ENCODE measurements around the gene KMT2E.
A peak's percentile ranks its signal among the peaks of the same experiment; 100 is the strongest.
"Not testable (repeated sequence)": the region's sequence is repeated elsewhere in the genome, so short reads cannot be mapped to it uniquely, and the experiment has no call there.

KMT2E gene, protein sequence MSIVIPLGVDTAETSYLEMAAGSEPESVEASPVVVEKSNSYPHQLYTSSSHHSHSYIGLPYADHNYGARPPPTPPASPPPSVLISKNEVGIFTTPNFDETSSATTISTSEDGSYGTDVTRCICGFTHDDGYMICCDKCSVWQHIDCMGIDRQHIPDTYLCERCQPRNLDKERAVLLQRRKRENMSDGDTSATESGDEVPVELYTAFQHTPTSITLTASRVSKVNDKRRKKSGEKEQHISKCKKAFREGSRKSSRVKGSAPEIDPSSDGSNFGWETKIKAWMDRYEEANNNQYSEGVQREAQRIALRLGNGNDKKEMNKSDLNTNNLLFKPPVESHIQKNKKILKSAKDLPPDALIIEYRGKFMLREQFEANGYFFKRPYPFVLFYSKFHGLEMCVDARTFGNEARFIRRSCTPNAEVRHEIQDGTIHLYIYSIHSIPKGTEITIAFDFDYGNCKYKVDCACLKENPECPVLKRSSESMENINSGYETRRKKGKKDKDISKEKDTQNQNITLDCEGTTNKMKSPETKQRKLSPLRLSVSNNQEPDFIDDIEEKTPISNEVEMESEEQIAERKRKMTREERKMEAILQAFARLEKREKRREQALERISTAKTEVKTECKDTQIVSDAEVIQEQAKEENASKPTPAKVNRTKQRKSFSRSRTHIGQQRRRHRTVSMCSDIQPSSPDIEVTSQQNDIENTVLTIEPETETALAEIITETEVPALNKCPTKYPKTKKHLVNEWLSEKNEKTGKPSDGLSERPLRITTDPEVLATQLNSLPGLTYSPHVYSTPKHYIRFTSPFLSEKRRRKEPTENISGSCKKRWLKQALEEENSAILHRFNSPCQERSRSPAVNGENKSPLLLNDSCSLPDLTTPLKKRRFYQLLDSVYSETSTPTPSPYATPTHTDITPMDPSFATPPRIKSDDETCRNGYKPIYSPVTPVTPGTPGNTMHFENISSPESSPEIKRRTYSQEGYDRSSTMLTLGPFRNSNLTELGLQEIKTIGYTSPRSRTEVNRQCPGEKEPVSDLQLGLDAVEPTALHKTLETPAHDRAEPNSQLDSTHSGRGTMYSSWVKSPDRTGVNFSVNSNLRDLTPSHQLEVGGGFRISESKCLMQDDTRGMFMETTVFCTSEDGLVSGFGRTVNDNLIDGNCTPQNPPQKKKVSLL (N-terminal part only)

DNA sequence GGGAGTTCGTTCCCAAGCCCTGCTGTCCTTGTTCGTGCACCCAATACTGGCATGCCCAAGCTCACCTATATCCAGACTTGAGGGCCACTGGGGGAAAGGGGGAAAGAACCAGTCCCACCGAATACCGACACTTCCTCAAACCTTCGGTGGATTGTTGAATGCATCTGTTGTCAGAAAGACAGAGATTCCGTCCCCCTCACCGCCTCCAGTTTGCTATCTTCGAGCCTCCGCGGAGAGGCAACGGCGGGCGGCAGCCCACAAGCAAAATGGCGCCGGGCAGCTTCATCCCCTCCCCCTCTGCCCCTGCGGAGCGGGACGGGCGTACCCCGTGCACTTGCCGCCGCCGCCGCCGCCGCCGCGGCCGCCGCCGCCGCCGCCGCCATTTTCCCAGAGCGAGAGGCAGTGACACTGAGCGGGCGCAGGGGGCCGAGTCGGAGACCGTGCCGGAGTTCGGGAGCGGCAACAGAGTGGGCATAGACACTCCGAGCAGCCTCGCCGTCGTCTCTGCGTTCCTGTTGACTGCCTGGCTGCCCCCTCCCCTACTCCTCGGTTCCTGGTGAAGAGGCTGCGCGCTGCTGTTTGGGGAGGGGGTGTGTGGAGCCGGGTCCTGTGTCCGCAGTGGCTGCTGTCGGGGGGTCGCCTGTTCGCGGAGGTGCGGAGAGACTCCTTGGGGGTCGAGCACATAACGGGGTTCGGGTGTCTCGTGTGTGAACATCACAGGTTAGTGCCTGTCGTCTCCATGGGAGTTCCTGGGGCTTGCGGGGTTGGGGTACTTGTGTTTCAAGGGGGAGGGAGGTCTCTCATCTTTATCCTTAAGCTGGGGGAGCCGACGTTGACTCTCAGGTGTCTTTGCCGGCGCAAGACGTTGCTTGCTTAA is at the start of gene KMT2E:
Gene KMT2E (plus strand): TSS at position 390 of the 877 bp plus-strand sequence. CDS start 26,748 bp downstream, outside the sequence.
- peak; percentile 90 for DNase-seq (ENCODE audit: low spot score)

DNA sequence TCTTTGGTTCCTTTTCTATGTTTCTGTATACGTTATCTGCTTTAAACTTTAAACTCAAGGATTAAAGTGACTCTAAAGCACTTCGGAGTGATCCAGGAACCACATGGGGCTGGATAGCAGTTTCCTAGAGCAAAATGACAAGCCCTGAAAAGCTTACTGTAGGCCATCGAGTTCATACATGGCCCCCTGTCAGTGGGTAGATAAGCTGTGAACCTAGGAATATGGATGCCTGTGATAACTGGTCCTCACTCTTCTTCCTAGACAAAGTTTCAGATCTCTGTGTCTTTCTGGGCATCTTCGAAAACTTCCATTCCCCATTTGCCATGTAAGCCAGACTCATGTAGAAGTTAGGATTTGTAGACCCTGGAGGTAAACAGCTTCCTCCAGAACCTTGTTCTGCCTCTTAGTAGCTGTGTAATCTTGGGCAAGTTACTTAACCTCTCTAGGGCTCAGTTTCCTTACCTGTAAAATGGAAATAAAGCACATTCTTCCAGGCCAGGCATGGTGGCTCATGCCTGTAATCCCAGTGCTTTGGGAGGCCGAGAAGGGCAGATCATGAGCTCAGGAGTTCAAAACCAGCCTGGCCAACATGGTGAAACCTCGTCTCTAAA is 49.3 kb upstream of the KMT2E start:
- no peak for DNase-seq (ENCODE audit: low spot score)

DNA sequence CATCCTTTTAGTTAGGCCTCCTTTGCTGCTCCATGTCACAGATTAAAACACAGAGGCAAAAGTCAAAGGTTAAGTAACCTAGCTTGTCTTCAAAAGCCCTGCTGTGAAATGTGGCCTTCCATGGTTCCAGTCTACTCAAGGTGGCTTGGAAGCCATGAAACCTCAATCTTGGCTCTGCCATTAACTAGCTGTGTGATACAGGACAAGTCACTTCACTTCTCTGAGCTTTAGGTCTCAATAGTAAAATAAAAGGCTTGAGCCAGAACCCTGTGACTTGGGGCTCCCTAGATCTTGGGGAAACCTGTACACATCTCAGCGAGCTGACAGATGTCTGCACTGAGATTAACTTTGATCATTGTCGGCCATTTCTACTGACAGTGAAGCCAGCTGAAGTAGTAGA is 48.0 kb upstream of the KMT2E start:
- no peak for DNase-seq (ENCODE audit: low spot score)

DNA sequence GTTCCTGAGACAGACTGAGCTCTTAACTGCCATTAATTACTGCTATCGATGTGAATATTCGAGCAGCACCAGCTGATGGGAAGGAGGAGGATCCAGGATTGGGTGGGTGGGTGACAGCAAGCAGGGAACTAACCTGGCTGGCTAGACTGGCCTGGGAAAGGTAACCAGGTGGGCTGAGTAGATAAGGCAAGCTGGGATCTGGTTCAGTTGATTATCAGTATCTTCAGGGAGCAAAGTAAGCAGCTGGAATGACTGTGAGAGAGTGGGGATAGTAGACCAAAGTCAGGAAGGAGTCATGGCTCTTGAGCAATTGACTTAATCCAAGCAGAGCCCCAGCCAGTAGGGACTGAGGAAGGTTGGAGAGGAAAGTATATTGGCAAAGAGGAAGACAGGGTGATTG is 46.9 kb upstream of the KMT2E start:
- DNase-seq (ENCODE audit: low spot score), result no peak

DNA sequence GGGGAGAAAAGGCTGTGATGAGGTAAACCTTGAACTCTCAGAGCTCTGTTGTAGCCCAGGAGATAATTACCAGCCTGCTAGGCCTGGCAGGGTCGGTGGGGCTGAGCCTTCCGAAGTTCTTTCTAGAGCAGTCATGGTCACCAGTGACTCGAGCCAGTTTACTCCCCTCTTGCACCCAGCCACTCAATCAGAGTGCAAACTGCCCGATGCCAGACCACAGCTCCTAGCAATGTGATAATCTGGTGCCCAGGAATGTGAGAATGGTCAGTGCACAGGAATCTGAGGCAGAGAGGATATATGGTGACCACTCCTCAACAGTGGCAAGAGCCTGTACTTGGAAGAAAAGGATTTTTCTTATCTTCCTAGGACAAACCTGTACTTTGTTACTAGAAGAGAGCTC is 46.4 kb upstream of the KMT2E start:
- no peak for DNase-seq (ENCODE audit: low spot score)

DNA sequence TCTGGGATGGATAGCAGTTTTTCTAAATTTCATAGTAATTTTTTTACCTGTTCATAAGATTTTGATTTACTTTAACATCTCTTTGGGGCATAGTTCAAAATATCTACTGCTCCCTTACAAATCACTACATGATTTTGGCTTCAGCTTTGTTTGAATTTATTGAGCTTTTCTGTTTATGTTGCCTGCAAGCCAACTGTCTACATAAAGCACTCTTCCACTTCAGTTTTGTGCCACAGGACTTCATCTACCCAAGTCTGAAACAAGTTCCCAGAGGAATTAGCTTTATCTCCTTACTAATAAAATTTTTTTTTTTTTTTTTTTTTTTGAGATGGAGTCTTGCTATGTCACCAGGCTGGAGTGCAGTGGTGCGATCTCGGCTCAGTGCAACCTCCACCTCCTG is 45.4 kb upstream of the KMT2E start:
- DNase-seq (ENCODE audit: low spot score), result no peak

DNA sequence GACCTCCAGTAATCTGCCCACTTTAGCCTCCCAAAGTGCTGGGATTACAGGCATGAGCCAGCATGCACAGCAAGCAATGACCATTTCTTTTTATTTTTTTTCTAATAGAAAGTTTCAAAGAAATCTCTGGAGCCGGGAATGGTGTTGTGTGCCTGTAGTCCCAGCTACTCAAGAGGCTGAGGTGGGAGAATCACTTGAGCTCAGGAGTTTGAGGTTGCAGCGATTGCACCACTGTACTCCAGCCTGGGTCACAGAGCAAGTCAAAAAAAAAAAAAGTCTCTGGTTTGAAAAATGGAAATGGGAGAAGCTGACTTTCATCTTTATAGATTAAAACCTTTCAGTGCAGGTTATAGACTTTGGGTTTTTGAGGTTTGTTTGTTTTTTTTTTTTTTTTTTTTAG is 44.8 kb upstream of the KMT2E start:
- no peak for DNase-seq (ENCODE audit: low spot score)

DNA sequence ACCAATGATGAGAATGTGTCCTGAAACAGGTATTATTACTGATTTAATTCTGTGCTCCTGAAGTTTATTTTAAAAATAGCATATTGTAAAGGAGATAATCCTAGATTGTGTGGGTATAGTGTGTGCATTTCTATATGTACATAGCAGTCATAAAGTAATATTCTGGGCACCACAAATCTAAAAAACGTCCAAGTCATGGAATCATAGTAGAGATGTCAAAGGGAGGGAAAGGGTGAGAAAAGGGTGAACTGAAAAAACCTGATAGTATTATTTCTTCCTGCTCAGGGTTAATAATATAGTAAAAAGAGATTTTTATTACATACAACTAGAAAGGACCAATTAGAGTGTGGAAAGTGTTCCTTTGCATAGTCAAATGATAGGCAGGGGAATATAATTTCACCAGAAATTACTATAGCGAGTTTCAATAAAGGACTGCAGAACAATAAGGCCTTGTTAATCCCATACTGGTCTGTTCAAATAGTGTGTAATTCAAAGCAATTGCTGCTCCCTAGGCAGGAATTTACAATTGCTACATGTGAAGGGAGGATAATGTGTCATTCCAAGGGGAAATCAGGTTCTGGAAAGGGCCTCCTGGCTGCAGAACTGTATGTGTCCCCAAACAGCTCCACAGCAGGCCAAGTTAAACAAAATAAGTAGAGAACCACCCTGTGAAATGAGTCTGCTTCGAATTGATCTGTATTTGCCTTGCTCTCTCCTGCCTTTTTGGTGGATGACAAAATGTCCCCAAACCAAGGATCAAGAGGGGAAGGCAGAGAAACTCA is 42.5 kb upstream of the KMT2E start:
- DNase-seq (ENCODE audit: low spot score), result no peak

DNA sequence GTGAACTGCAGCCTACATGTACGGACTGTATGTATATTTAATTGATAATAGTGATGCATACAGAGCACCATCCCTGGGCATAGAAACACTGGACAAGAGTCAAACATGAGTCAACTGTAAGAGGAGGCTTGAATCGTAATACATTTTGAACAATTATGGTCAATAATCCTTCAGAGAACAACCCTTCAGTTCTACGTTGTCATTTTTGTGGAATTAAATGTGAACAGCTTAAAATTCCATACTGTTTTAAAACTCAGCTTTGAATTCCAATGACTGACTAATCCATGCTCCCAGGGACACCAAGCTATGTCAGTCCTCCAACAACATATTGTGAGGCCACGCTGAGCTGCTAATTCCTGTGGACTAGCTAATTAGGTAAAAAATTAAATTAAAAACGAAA is 41.5 kb upstream of the KMT2E start:
- no peak for DNase-seq (ENCODE audit: low spot score)

DNA sequence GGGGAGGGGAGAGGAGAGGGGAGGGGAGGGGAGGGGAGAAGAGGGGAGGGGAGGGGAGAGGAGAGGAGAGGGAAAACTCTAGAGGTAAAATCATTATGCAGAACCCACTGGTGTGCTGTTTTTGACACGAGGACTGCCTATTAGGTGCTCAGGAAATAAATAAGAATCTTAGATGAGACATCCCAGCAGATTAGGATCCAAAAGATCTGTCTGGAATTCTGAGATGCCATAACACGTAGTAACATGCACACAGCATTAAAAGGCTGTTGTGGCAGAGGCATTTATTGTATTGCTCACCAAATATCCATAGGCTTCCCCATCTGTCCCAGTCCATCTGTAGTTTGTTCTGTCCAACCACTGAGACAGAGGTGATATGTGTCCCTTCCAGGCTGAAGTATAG is 40.8 kb upstream of the KMT2E start:
- no peak for DNase-seq (ENCODE audit: low spot score)

DNA sequence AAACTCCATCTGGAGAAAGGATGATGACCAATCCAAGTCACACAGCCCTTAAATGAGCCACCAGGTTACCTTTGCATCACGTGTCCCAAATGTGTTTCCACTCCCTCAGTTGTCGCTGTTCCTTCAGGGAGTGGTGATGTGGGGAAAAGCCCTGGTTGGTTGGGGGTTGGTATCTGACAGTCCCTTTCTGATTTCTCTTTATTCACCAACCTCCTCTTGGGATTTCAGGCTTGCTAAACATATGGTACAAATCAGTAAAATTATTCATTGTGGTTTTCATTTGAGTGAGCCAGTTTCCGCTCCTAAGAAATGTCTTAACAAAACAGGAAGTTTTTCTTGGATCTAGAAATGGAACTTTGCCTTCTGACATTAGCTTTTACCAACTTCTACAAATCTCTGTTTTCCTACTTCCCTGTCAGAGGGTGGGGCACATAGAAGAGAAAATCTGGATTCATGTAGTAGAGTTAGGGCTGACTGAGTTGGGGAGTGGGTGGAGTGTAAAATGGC is 40.0 kb upstream of the KMT2E start:
- no peak for DNase-seq (ENCODE audit: low spot score)

DNA sequence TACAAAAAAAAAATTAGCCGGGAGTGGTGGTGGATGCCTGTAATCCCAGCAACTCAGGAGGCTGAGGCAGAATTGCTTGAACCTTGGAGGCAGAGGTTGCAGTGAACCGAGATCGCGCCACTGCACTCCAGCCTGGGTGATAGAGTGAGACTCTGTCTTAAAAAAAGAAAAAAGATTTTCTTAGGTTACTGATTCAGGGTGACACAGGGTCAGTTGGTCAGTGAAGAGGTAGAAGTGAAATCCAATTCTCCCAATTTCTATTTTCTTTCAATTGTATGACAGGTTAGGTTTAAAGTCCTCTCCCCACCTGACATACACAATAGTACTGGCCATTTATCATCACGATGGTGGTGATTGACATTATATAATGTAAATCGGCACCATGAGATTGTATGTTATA is 38.5 kb upstream of the KMT2E start:
- not testable (repeated sequence) for DNase-seq (ENCODE audit: low spot score)

DNA sequence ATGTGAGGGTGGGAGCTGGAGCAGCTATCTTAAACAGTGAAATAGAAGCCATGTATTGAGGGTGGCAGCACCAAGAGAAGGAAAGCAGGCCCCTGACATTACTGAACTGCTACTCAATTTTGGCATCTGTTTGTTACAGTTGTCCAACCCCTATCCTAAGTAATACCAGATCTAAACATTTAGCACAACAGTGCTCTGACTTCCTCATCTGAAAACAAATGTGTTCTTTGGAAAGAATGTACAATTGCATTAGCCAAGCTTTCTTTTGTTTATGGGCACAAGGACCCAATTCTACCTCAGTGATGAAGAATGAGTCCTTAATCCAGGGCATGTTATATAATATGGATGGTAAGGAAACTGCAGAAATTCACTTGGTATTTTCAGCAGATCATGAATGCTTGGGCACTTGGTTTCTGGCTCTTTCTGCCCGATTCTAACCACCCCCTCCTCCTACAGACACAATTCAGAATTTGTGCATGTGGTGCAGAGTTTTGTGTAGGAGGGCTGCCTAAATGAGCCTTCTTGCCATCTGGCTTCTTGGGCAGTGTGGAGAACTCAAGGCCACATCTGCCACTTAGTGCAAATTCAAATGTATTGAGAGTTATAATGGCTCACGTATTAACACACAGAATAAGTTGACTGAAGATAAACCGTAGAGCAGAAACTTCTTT is 36.9 kb upstream of the KMT2E start:
- DNase-seq (ENCODE audit: low spot score), result no peak

DNA sequence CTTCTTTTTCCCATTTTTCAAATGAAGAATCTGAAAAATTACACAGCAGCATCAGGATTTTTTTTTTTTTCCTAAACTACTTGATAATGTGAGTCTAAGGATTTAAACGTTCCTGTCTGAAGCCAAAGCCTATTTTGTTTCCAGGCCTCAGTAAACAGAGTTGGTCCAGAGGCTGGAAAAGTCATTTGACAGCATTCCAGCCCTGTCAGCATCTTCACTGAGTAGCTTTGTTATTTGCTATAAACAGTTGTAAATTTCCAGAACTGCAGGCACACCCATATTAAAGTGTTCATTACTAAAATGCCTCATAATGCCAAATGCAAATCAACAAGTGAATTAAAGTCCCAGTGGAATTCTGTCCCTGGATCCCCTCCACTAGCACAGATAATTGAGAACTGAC is 35.5 kb upstream of the KMT2E start:
- no peak for DNase-seq (ENCODE audit: low spot score)

DNA sequence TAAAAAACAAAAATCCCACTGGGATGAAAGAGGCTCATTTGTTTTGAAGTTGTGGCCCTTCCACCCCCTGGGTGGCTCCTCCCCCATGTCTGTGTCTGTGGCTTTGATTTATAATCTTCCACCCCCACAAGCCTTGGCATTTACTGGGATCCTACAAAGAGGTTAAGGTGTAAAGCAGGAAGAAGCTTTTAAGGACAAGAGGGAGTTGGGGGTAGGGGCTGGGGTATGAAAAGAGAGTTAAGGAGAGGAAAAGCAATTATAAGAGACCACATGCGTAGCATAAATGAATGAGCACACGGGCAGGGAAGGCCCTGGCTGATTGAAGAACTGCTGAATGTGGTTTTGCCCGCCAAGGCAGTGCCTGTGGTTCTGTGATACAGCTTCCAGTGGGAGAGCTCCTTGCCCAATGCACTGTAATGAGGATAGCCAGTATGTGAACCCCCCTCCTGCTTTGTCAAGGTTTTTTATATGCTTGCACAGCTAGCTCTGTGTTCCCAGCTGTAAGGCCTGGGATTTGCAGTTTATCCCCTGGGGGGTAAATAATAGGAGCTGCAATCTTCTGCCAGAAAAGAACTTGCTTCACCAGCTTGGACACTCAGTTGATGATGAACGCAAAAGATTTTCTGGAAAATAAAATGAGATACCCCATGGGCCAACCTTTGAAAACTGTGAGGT is 34.7 kb upstream of the KMT2E start:
- DNase-seq (ENCODE audit: low spot score), result no peak

DNA sequence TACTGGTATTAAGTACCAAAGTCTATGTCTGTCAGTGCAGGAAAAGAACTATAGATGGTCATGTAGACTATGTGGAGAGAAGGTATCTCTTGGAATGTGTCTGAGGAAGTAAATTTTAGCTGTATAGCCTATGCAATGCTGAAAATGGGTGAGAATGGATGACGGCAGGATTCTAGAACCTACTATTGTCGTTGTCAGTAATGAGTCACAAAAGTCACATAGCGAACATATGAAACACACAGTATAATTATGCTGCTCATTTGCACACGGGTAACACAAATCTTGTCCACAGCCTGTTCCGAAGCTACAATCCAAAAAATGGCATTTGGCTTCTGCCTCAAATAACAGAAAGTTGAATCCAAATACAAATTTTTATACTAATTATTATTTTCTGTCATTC is 33.6 kb upstream of the KMT2E start:
- no peak for DNase-seq (ENCODE audit: low spot score)

DNA sequence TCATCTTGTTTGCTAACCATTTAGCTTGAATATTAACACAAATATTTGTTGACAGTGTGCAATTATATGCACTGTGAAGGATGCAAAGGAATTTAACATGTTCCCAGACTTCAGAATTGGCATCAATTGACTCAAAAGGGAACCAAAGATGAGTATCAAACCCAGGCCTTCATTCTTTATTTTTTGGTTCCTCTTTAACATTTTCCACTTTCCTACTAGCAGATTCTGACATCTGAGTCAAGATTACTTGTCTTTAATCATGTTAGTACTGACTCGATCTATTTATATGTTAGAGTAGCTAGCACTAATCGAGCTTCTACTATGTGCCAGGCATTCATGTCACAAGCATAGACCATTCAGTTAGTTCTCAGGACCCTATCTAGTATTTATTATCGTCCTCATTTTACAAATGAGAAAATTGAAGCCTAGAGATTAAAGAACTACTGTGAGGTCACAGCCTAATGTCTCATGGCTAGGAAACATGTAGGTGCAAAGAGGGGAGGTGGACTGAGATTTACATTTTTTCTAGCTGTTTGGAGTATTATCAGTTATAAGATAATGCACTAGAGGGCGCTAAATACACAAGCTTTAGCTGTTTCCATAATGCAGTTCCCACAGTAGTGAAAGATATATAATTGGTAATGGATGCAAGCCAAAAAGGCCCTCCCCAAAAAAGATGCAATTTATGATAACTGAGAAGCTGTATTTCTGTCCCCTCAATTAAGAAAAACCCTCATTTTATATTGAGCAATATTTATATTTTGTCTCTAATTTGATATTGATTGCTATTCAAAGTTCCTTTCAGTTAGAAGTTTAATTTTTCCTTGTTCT is 32.9 kb upstream of the KMT2E start:
- DNase-seq (ENCODE audit: low spot score), result peak; percentile 87

DNA sequence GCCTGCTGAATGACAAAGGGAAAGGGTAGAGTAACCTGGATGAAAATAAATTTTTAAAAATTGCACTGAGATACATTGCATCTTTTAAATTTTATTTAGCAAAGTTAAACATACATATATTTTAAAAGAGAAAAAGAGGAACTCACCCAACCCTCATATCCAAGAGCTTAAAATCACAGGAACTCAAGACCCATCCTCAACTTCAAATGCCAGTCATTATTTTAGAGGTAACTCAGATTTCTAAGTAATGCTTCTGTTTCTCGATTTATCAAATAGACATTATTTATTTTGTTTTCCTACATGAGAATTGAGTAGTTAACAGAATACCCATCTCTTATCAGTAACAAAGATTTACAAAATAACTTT is 32.4 kb upstream of the KMT2E start:
- no peak for DNase-seq (ENCODE audit: low spot score)

Measured in hematopoietic multipotent progenitor cell treated with erythropoietin and hydrocortisone succinate and interleukin-3 and kit ligand, for 15 days (in vitro differentiated cells).